ENCODE results near the gene MCM3AP.
A peak's percentile ranks its signal among the peaks of the same experiment; 100 is the strongest.
"Not testable (repeated sequence)": the region's sequence is repeated elsewhere in the genome, so short reads cannot be mapped to it uniquely, and the experiment has no call there.

The MCM3AP gene

GRCh38 chr21:46200877-46201803 lies 84.3 kb downstream of the MCM3AP start:
- DNase-seq: not testable (repeated sequence)

- no peak for DNase-seq
These were observed 85.7 kb downstream of the MCM3AP start for GRCh38 chr21:46199436-46200373.

GRCh38 chr21:46196733-46197132 lies 88.7 kb downstream of the MCM3AP start:
- no peak for DNase-seq

GRCh38 chr21:46195595-46196195 lies 89.7 kb downstream of the MCM3AP start:
- no peak for DNase-seq

GRCh38 chr21:46194374-46195334 lies 90.8 kb downstream of the MCM3AP start:
- DNase-seq: no peak

- no peak for DNase-seq
These were observed 91.5 kb downstream of the MCM3AP start for GRCh38 chr21:46193829-46194373.

GRCh38 chr21:46191686-46192575 lies 93.5 kb downstream of the MCM3AP start:
- no peak for DNase-seq

- no peak for DNase-seq
These were observed 94.1 kb downstream of the MCM3AP start for GRCh38 chr21:46191257-46191685.

GRCh38 chr21:46190491-46191131 lies 94.8 kb downstream of the MCM3AP start:
- DNase-seq: no peak

GRCh38 chr21:46189959-46190490 lies 95.4 kb downstream of the MCM3AP start:
- no peak for DNase-seq

GRCh38 chr21:46189213-46189958 lies 96.0 kb downstream of the MCM3AP start:
- no peak for DNase-seq

- DNase-seq: peak in 1 of 2 donors; percentile 55
These were observed 96.9 kb downstream of the MCM3AP start for GRCh38 chr21:46188226-46189212.

- no peak for DNase-seq
These were observed 97.6 kb downstream of the MCM3AP start for GRCh38 chr21:46187814-46188213.

GRCh38 chr21:46187261-46187660 lies 98.2 kb downstream of the MCM3AP start:
- no peak for DNase-seq

GRCh38 chr21:46185716-46186115 lies 99.7 kb downstream of the MCM3AP start:
- DNase-seq: no peak
